Measurements from ENCODE around the gene ZGPAT. TPM values are rescaled to one million over a fixed set of nuclear protein-coding genes. Genes with fewer than 3 reads are reported as not detected.

Gene ZGPAT
- total and polyA plus RNA-seq, 2 of the 8 experiments (the other 6 are each of a cell fraction or from before 2014, with no cell fraction given): 14.5 to 21.4 TPM

DNA sequence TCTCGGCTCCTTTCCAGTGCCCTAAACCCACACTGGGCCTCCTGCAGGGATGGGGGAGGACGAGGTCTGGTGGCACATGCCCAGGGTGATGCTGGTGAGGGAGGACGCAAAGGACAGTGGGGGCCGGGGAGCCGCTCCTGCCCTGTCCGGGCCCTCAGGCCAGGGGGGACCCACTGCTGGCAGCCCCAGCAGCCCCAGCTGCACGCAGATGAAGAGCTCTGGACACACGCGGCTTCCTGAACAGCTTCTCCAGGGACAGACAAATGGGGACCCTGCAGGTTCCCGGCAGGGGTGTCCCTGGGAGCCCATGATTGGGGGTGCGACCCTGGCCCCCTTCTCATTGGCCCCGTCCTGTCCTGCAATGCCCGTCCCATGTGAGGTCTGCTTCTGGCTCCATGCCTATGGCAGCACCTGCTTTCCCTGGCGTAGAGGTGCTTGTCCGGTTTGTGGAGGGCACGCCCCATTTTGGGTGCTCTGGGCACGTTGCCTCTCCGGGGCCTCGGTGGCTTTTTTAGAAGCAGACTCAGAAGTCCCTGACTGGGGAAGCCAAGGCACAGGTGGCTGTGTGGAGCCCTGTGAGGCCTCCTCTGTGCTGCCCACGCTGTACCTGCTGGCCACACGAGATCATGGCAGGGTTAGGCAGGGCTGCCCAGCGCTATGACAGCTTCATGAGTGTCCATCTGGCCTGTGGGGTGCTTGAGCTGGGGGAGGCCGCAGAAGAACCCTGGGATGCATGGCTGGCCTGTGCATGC is 26.8 kb upstream of the ZGPAT start:
- Histone ChIP-seq H2BK5ac (ENCODE audit: low read depth, low read length) (no peak overlapping the region), H2BK20ac (ENCODE audit: low read length) (no peak overlapping the region), H4K5ac (ENCODE audit: insufficient read length, low read depth, low read length) (no peak overlapping the region), H3K4ac (replicated peaks; ENCODE audit: insufficient read length, low read depth, low read length) (no peak overlapping the region), H3K56ac (replicated peaks; ENCODE audit: insufficient read length, low read depth, low read length) (no peak overlapping the region), H4K20me1 (replicated peaks in 1 of 2; ENCODE audit: control insufficient read depth in 1 of 2, insufficient read depth in 2 of 2, low read length in 2 of 2) (peaks cover 0 to 7% of the 10 kb centered on the region in 2 experiments), H3K9me3 (ENCODE audit: insufficient read depth in 2 of 2, low read depth in 1 of 2, low read length in 1 of 2) (no peaks in the 10 kb centered on the region), H3K4me1 (replicated peaks in 1 of 4; ENCODE audit: control insufficient read depth in 3 of 4, insufficient read depth in 4 of 4, low read length in 3 of 4) (no peaks in the 10 kb centered on the region), H3K4me2 (ENCODE audit: insufficient read depth in 1 of 2, low read depth in 2 of 2, low read length in 2 of 2) (no peak overlapping the region), H4K8ac (ENCODE audit: extremely low read depth, insufficient read depth, low read length) (no peak overlapping the region), H3K27ac (ENCODE audit: low read depth, low read length) (no peak overlapping the region), H3K14ac (ENCODE audit: insufficient read length) (no peak overlapping the region), H3K79me2 (ENCODE audit: control insufficient read depth in 1 of 2, insufficient read depth in 2 of 2, low read length in 2 of 2) (no peaks in the 10 kb centered on the region), H3K18ac (ENCODE audit: extremely low read depth, low read length) (no peak overlapping the region), H3K23ac (ENCODE audit: insufficient read length) (no peak overlapping the region), H2BK120ac (replicated peaks; ENCODE audit: low read depth, low read length) (no peak overlapping the region), H3K4me3 (ENCODE audit: extremely low read depth in 1 of 4, insufficient read depth in 2 of 4, low read depth in 3 of 4, low read length in 4 of 4) (no peak overlapping the region), H2BK12ac (ENCODE audit: low read depth, low read length) (no peak overlapping the region), H3K27me3 (replicated peaks in 1 of 4; ENCODE audit: control insufficient read depth in 3 of 4, extremely low read depth in 1 of 4, insufficient read depth in 3 of 4, low read length in 3 of 4) (no peaks in the 10 kb centered on the region), H2AK5ac (ENCODE audit: low read depth, low read length) (no peak overlapping the region), H2AFZ (ENCODE audit: low read length) (no peak overlapping the region), H2BK15ac (ENCODE audit: low read length) (no peak overlapping the region), H3K9ac (replicated peaks in 1 of 4; ENCODE audit: extremely low read depth in 1 of 4, low read depth in 3 of 4, low read length in 3 of 4) (no peak overlapping the region), H3K23me2 (ENCODE audit: low read depth, low read length) (no peaks in the 10 kb centered on the region; the same call in 1 of the 2 replicates), H3K79me1 (ENCODE audit: low read depth, low read length) (no peaks in the 10 kb centered on the region), H3K36me3 (ENCODE audit: control insufficient read depth in 2 of 4, insufficient read depth in 4 of 4, low read length in 3 of 4) (peaks cover 0 to 5% (median 2%) of the 10 kb centered on the region in 4 experiments; a peak in 4 of 8 replicates), H4K91ac (replicated peaks; ENCODE audit: insufficient read length, low read length) (no peak overlapping the region)
- FAIRE-seq (no peak), DNase-seq (ENCODE audit: low read depth in 1 of 2, low spot score in 2 of 2) (no peak)
- WGBS, 2 experiments (ENCODE audit: extremely low coverage in 1 of 2, insufficient coverage in 1 of 2, insufficient read length in 1 of 2, insufficient replicate concordance in 2 of 2, low coverage in 1 of 2, low lambda C conversion rate in 2 of 2, missing lambda C conversion rate in 1 of 2): 92% methylated on average over 23 of the region's 23 CpGs; no CpG with 5 or more reads in 1 of the 2 experiments
- CTCF ChIA-PET (ENCODE audit: partially characterized antibody): interaction anchor here (0.6 kb wide), 2 partner anchors 321 to 939 kb away, joined by 3 read pairs; no protein-coding TSS in a partner anchor
- TF ChIP-seq ASH2L (IDR thresholded peaks at IDR 0.05; ENCODE audit: low read length): no peak
- TF ChIP-seq KDM5A (IDR thresholded peaks at IDR 0.05; ENCODE audit: low read length): no peak
- no peak for TF ChIP-seq NRF1 (IDR thresholded peaks at IDR 0.05; ENCODE audit: low read depth, low read length)
- 0 out of 2 replicates have a peak, but pooled peaks have one; percentile 18 for TF ChIP-seq POLR2AphosphoS5 (IDR thresholded peaks at IDR 0.05; ENCODE audit: low read depth, low read length)
- TF ChIP-seq SIN3A (conservative IDR thresholded peaks at IDR 0.05 in 1 of 2, IDR thresholded peaks at IDR 0.05 in 1 of 2; ENCODE audit: low read depth in 1 of 2, low read length in 2 of 2): no peak
- POLR2A ChIA-PET (ENCODE audit: partially characterized antibody): interaction anchor here (1.1 to 1.8 kb wide), 5 partner anchors 7 to 102 kb away, joined by 3 to 6 read pairs (median 6); partner anchors contain the start of gene RTEL1

Data from H1 (cell line).